Measurements from ENCODE around the gene DDIT3. TPM values are rescaled to one million over a fixed set of nuclear protein-coding genes. Genes with fewer than 3 reads are reported as not detected.

Gene DDIT3
- total RNA-seq, 1 experiment from 2014 or later: 14.1 TPM

DNA sequence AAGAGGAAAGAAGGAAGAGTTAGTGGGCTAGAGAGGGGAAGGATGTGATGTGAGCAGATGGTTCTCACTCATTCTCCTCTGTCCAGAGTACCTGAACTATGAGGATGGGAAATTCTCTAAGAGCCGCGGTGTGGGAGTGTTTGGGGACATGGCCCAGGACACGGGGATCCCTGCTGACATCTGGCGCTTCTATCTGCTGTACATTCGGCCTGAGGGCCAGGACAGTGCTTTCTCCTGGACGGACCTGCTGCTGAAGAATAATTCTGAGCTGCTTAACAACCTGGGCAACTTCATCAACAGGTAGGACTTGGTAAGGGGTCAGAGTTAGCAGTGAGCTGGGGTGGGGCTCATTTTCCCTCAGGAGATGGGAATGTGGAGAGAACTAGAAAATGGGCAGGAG, 7.6 kb downstream of the DDIT3 start:
- Histone ChIP-seq H4K91ac (ENCODE audit: insufficient read length, low read depth, low read length) (no peak overlapping the region), H2AK5ac (ENCODE audit: insufficient read length, low read length) (no peak overlapping the region), H3K9me3 (ENCODE audit: control insufficient read depth, low read depth, low read length) (no peaks in the 10 kb centered on the region), H3T11ph (ENCODE audit: low read length) (no peak overlapping the region), H4K8ac (replicated peaks; ENCODE audit: insufficient read length, low read depth, low read length) (no peak overlapping the region), H3K79me1 (ENCODE audit: insufficient read depth, low read depth, low read length, poor library complexity, severe bottlenecking) (no peaks in the 10 kb centered on the region), H3K14ac (ENCODE audit: insufficient read depth, low read length) (no peak overlapping the region), H2AFZ (ENCODE audit: low read length) (no peak overlapping the region), H3K4me1 (ENCODE audit: insufficient read depth, low read length) (no peaks in the 10 kb centered on the region), H3K56ac (ENCODE audit: insufficient read length, low read depth, low read length) (no peak overlapping the region), H2BK20ac (ENCODE audit: low read depth, low read length, poor library complexity, severe bottlenecking) (no peak overlapping the region), H3K18ac (ENCODE audit: insufficient read length, low read depth, low read length) (no peak overlapping the region), H3K23me2 (ENCODE audit: insufficient read length, low read depth, low read length, poor library complexity, severe bottlenecking) (no peaks in the 10 kb centered on the region), H4K5ac (ENCODE audit: insufficient read length, low read depth, low read length) (no peak overlapping the region), H3K4ac (ENCODE audit: low read depth, low read length) (no peak overlapping the region), H4K20me1 (ENCODE audit: control insufficient read depth, insufficient read depth, insufficient read length) (no peaks in the 10 kb centered on the region), H3K23ac (ENCODE audit: insufficient read length, low read depth, low read length) (no peak overlapping the region), H2BK5ac (ENCODE audit: insufficient read length, low read length) (no peak overlapping the region), H3K4me2 (ENCODE audit: insufficient read depth, insufficient read length, low read length) (no peak overlapping the region), H2BK12ac (ENCODE audit: insufficient read length, low read depth, low read length) (no peak overlapping the region), H2BK15ac (ENCODE audit: low read depth, low read length) (no peak overlapping the region), H3K9ac (ENCODE audit: extremely low read depth, insufficient read length, low read length) (no peak overlapping the region), H3K79me2 (ENCODE audit: insufficient read depth, low read length) (0 out of 2 replicates have a peak, but pooled peaks cover 1% of the 10 kb centered on the region), H3K27me3 (ENCODE audit: insufficient read depth, low read length) (no peaks in the 10 kb centered on the region), H2BK120ac (ENCODE audit: low read depth, low read length, poor library complexity, severe bottlenecking) (no peak overlapping the region), H3K27ac (ENCODE audit: insufficient read length, low read depth, low read length) (no peak overlapping the region)
- no CpG with 5 or more reads among the region's 6 CpGs for WGBS (ENCODE audit: extremely low coverage, insufficient read length, low lambda C conversion rate)
- H3K9me3 Mint-ChIP-seq: peaks cover 0 to 2% of the 10 kb centered on the region in 2 experiments; a peak in 1 of 5 replicates
- H3K27me3 Mint-ChIP-seq (ENCODE audit: low read depth): 0 out of 2 replicates have a peak, but pooled peaks cover 2% of the 10 kb centered on the region
- H3K4me3 Mint-ChIP-seq: no peak overlapping the region
- TF ChIP-seq, protein P1, sequence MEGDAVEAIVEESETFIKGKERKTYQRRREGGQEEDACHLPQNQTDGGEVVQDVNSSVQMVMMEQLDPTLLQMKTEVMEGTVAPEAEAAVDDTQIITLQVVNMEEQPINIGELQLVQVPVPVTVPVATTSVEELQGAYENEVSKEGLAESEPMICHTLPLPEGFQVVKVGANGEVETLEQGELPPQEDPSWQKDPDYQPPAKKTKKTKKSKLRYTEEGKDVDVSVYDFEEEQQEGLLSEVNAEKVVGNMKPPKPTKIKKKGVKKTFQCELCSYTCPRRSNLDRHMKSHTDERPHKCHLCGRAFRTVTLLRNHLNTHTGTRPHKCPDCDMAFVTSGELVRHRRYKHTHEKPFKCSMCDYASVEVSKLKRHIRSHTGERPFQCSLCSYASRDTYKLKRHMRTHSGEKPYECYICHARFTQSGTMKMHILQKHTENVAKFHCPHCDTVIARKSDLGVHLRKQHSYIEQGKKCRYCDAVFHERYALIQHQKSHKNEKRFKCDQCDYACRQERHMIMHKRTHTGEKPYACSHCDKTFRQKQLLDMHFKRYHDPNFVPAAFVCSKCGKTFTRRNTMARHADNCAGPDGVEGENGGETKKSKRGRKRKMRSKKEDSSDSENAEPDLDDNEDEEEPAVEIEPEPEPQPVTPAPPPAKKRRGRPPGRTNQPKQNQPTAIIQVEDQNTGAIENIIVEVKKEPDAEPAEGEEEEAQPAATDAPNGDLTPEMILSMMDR (conservative IDR thresholded peaks at IDR 0.05): no peak
- no peak for DNase-seq
- no peak overlapping the region for H3K27ac Mint-ChIP-seq
- peaks cover 74 to 94% (median 82%) of the 10 kb centered on the region in 3 experiments; a peak in 6 of 7 replicates for H3K36me3 Mint-ChIP-seq (ENCODE audit: insufficient read depth in 1 of 3, low read depth in 3 of 3)
- peaks cover 2% of the 10 kb centered on the region in 2 experiments; a peak in 3 of 4 replicates for H3K4me1 Mint-ChIP-seq

All from H9 (cell line).